ENCODE measurements around the gene LMOD1. TPM values are rescaled to one million over a fixed set of nuclear protein-coding genes. Genes with fewer than 3 reads are reported as not detected.

The LMOD1 gene
- polyA plus RNA-seq, 1 experiment: 112 TPM

GRCh38 chr1:201892211-201892610 is 54.1 kb downstream of the LMOD1 start:
- POLR2A ChIA-PET: no interaction called here
- CTCF ChIA-PET: interaction anchor here (1.1 to 12.4 kb wide), 2 partner anchors 81 to 124 kb away, joined by 3 to 201 read pairs; no protein-coding TSS in a partner anchor
- no peak for DNase-seq (ENCODE audit: low read depth)
- Histone ChIP-seq H3K27me3 (ENCODE audit: control insufficient read depth, insufficient read depth, low read length) (no peaks in the 10 kb centered on the region), H3K4me3 (ENCODE audit: low read depth, low read length) (no peak overlapping the region), H3K36me3 (ENCODE audit: control insufficient read depth, insufficient read depth, low read length) (peaks cover 3% of the 10 kb centered on the region; the same call in 1 of the 2 replicates)
- TF ChIP-seq, protein P1, sequence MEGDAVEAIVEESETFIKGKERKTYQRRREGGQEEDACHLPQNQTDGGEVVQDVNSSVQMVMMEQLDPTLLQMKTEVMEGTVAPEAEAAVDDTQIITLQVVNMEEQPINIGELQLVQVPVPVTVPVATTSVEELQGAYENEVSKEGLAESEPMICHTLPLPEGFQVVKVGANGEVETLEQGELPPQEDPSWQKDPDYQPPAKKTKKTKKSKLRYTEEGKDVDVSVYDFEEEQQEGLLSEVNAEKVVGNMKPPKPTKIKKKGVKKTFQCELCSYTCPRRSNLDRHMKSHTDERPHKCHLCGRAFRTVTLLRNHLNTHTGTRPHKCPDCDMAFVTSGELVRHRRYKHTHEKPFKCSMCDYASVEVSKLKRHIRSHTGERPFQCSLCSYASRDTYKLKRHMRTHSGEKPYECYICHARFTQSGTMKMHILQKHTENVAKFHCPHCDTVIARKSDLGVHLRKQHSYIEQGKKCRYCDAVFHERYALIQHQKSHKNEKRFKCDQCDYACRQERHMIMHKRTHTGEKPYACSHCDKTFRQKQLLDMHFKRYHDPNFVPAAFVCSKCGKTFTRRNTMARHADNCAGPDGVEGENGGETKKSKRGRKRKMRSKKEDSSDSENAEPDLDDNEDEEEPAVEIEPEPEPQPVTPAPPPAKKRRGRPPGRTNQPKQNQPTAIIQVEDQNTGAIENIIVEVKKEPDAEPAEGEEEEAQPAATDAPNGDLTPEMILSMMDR (IDR thresholded peaks at IDR 0.05; ENCODE audit: insufficient read depth, low read depth, low read length): no peak

DNA sequence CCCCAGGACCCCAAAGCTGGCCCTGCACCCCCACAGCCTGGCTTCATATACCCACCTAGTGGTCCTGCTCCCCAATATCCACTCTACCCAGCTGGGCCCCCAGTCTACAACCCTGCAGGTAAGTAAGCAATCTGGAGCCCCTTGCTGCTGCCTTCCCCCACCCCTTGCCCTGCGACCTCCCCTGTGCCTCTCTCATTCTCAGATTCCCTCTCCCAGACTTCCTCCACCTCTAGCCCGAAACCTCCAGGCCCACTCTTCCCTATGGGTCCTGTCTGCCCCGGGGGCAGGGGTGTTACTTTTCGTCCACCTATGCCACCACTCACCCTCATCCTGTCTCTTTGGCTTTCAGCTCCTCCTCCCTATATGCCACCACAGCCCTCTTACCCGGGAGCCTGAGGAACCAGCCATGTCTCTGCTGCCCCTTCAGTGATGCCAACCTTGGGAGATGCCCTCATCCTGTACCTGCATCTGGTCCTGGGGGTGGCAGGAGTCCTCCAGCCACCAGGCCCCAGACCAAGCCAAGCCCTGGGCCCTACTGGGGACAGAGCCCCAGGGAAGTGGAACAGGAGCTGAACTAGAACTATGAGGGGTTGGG is 54.8 kb downstream of the LMOD1 start:
- POLR2A ChIA-PET: no interaction called here
- Histone ChIP-seq H3K27me3 (ENCODE audit: control insufficient read depth, insufficient read depth, low read length) (no peaks in the 10 kb centered on the region), H3K4me3 (ENCODE audit: low read depth, low read length) (no peak overlapping the region), H3K36me3 (ENCODE audit: control insufficient read depth, insufficient read depth, low read length) (peaks cover 1% of the 10 kb centered on the region; the same call in 1 of the 2 replicates)
- DNase-seq (ENCODE audit: low read depth): no peak
- CTCF ChIA-PET: interaction anchor here (1.0 to 12.4 kb wide), 3 partner anchors 81 to 227 kb away, joined by 3 to 201 read pairs (median 3); no protein-coding TSS in a partner anchor
- TF ChIP-seq, protein P1 (IDR thresholded peaks at IDR 0.05; ENCODE audit: insufficient read depth, low read depth, low read length): no peak

GRCh38 chr1:201890806-201891450 is 55.4 kb downstream of the LMOD1 start:
- TF ChIP-seq, protein P1 (IDR thresholded peaks at IDR 0.05; ENCODE audit: insufficient read depth, low read depth, low read length): no peak

DNA sequence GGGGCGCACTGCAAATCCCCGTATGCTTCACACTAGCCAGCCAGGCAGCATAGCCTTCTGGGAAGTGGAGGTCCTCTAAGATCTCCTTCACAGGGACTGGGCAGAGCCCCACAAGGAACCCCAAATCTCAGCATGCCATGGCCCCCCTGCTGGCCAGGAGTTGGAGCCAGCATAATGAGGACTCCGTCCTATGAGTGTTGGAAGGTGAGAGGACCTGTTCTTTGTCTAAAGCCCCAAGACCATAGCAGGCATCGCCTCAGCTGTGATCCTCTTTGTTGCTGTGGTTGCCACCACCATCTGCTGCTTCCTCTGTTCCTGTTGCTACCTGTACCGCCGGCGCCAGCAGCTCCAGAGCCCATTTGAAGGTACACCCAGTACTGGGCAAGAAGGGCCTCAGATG is 56.1 kb downstream of the LMOD1 start:
- ChIA-PET CTCF (interaction anchor here (0.8 to 12.4 kb wide), 4 partner anchors 12 to 359 kb away, joined by 3 to 201 read pairs (median 6); no protein-coding TSS in a partner anchor), POLR2A (no interaction called here)
- no peak for DNase-seq (ENCODE audit: low read depth)
- Histone ChIP-seq H3K36me3 (ENCODE audit: control insufficient read depth, insufficient read depth, low read length) (no peaks in the 10 kb centered on the region; the same call in 1 of the 2 replicates), H3K27me3 (ENCODE audit: control insufficient read depth, insufficient read depth, low read length) (no peaks in the 10 kb centered on the region), H3K4me3 (ENCODE audit: low read depth, low read length) (no peak overlapping the region)
- TF ChIP-seq, protein P1 (IDR thresholded peaks at IDR 0.05; ENCODE audit: insufficient read depth, low read depth, low read length): no peak

More at GRCh38 chr1:201890806-201891450, 55.4 kb downstream of the LMOD1 start:
- no peak for DNase-seq (ENCODE audit: low read depth)
- ChIA-PET CTCF (interaction anchor here (1.0 to 12.4 kb wide), 3 partner anchors 82 to 228 kb away, joined by 3 to 201 read pairs (median 3); no protein-coding TSS in a partner anchor), POLR2A (no interaction called here)
- H3K4me3 ChIP-seq (ENCODE audit: low read depth, low read length): no peak overlapping the region
- no peaks in the 10 kb centered on the region for H3K27me3 ChIP-seq (ENCODE audit: control insufficient read depth, insufficient read depth, low read length)
- H3K36me3 ChIP-seq (ENCODE audit: control insufficient read depth, insufficient read depth, low read length): no peaks in the 10 kb centered on the region; the same call in 1 of the 2 replicates
